Medulla oblongata (tissue), 1 donor: ENCODE measurements around the gene LYST.
A peak's percentile ranks its signal among the peaks of the same experiment; 100 is the strongest.
"Not testable (repeated sequence)": the region's sequence is repeated elsewhere in the genome, so short reads cannot be mapped to it uniquely, and the experiment has no call there.

Source experiments
- DNase-seq: peaks from one replicate; pipeline ENCODE4 v3.0.0-alpha.2; 2015; ENCODE audit errors: extremely low spot score

The LYST gene

DNA sequence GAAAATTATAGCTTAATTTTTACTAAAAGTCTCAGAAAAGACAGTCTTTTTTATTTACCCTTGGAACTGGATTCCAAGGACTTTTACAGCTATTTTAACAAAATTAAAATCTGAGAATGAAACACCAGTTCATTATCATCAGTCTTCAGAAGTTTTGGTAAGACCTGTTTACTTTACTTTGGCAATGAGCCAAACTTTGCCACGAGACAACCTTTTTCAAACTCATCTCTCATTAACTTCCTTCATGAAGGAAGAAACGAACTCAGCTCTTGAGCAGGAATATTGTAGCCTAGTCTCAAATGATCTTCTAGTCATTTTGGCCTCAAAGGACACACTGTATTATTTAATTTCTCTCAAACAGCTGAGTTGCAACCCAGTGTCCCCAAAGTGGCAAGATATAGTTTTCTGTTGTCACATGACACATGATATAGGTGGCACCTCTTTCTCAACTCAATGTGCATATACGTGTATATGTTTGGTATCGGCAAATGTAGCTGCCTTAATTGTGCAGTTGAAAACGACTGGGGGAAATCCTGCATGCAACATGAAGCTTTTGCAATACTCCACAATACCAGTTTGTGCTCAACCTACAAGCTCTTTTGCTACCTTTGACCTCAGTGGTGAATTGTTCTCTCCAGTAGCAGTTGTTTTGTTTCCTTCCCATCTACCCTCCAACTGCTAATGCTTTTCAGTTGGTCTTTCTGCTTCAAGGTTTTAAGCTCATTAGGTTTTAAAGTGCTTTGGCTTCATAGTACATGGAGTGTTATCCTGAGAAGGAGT is 208.8 kb downstream of the LYST start:
- DNase-seq, result no peak

DNA sequence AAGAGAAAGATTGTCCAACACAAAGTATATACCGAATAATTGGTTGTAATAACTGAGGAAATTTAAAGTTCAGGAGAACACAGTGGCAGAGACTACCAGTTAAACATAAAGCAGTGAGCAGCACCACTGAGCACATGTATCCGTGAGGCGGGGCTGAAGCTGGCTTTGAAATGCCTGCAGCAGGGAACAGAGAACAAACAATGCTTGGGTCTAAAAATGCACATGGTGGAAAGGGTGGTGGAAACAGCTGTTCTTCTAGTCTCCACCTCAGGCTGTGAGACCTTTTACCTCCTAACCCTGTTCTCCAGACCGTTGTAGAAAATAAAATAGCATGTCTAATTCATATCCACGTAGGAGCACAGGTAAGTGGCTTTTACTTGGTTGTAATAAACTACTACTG is 209.4 kb downstream of the LYST start:
- DNase-seq, result no peak

DNA sequence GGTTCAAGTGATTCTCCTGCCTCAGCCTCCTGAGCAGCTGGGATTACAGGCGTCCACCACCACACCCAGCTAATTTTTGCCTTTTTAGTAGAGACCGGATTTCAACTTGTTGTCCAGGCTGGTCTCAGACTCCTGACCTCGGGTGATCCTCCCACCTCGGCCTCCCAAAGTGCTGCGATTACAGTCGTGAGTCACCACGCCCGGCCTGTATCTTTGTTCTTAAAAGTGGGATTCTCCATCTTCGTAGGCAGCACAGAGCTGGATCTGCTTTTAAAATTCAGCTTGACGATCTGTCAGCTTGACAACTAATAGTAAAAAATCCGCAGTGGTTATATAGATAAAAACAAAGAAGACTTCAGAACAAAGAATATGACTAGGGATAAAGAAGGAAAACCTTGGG is 214.3 kb downstream of the LYST start:
- no peak for DNase-seq

- DNase-seq, result no peak
Measured at GRCh38 chr1:235651170-235651806, 215.4 kb downstream of the LYST start.

DNA sequence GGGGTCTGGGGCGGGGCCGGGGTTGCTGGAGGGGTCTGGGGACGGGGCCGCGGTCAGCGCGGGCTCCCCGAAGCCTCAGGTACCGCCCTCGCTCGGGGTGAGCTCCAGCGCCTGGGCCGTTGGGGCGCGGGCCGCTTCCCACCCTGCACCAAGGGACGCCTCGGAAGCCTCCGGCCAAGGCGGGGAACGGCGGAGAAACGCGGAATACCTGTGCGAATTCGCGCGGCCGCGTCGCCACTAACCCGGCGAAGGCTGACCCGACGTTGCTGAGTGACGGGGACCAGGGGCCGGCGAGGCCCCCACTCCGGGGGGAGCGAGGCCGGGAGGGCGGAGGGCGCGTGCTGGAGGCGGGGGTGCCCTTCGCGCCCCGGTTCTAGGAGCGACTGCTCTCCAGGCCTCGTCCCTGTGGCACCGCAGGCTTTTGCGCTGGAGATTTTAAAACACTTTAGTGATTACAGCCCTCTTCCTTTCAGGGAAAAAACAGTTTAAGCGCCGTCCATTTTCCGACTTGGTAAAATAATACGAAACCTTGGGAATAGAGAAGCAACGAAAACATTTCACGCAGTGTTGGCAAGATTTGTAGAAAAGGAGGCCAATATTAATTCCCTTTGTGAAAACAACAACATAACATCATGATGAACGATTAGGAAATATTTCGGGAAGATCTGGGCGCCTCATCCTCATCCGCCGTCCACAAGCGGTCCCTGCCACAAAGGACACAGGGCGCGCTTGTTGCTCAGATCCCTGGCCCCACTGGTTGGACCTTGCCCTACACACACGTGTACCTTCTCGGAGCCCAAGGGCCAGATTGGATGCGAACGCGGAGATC is 216.2 kb downstream of the LYST start:
- DNase-seq, result no peak

DNA sequence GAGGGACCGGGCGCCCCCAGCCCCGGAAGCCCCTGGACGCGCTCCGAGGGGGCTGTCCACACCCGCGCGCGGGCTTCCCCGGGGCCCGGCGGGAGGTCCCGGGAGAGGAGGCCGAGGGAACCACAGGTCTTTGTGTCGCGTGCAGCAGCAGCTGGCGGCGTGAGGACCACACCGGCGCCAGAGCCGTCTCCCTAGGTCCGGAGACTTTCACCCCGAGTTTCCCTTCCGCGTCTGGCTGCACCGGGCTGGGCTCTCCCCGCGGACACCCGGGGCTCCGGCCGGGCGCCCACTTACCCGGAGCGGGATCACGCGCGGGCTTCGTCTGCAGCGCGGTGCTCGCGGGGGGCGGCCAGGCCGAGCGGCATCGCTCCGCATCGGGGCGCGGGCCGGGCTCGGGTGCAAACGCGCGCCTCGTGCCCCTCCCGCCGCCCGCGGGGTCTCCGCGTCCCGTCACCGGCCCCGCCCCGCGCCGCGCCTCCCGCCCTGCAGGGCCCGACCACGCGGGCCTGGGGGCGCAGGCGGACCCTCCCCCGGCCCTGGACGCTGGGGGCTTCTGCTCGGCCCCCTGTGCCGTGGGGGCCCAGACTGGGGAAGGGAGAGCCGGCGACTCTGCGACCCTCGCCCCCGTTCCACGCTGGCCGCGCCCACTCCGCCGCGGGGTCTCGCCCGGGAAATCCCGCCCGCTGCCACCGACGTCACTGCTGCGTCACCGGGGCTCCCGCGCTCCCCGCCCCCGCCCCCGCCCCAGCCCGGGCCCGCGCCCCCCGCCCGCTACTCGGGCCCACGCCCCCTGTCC is 217.1 kb downstream of the LYST start, which contains the start of gene GNG4:
Gene GNG4, minus strand, starts transcription at position 417 of the 796 bp plus-strand sequence. CDS start 65,946 bp downstream, outside the sequence.
- no peak for DNase-seq

GRCh38 chr1:235648954-235649367 is 217.7 kb downstream of the LYST start:
- DNase-seq, result peak; percentile 22

DNA sequence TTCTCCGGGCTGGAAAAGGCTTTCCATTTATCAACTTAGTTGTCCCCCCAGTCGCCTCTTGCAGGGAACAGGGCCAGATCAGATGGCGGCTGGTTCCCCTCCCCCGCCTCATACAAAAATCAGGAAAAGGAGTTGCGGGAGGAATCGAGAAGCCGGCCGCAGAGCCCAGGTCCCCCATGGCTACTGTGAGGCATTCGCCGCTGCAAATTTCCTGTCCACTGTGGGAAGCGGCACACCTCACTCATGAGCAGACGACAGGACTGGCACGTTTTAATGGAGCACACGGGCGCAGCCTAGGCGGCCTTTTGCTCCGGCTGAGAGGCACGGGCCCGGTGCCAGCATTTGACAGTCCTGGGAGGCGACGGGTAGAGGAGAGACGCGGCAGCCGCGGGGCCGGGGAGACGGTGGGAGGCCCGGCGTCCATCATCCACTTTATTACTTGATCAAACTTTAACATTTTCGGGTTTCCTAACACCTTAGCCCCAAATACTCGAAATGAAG is 218.2 kb downstream of the LYST start:
- DNase-seq, result no peak

GRCh38 chr1:235647537-235647936 is 219.2 kb downstream of the LYST start:
- not testable (repeated sequence) for DNase-seq

DNA sequence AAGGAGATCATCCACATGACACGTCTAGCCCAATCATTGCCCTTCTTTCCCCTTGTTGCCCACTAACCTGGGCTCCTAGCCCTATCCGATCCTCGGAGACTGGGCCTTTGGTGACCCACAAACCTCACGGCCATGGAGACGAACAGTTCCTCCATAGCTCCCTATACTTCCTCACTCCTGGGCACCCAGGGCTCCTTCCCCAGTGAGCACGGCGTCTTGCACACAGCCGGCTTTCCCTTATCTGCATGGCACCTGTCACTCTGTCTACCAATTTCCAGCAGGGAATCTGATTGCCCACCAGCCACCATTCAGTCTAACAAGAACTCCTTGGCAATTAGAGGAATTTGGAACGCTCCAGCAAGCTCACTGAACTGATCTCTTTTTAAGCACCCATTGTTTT is 220.2 kb downstream of the LYST start:
- no peak for DNase-seq

- no peak for DNase-seq
Measured at GRCh38 chr1:235644693-235645305, 221.9 kb downstream of the LYST start.

- DNase-seq, result no peak
Measured at GRCh38 chr1:235643837-235644692, 222.6 kb downstream of the LYST start.

DNA sequence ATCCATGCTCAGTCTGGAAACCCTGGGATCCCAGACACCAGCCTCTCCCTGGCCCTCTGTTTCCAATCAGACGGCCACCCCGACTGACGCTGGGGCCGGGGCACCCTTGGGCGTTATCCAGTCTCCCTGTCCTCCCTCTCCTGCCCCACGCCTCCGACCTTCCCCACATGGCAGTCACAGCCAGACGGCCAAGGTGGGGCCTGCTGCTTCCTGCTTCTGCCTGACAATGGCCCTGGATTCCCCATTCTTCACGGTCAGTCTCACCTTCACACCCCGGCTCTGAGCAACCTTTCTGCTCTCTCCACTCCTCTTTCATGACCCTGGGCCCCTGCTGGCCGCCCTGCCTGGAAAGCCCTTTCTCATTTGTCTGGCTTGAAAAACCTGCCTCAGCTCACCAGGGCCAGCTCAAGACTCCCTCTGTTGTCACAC is 223.7 kb downstream of the LYST start:
- DNase-seq, result no peak

- DNase-seq, result no peak
Measured at GRCh38 chr1:235642011-235642942, 224.4 kb downstream of the LYST start.

DNA sequence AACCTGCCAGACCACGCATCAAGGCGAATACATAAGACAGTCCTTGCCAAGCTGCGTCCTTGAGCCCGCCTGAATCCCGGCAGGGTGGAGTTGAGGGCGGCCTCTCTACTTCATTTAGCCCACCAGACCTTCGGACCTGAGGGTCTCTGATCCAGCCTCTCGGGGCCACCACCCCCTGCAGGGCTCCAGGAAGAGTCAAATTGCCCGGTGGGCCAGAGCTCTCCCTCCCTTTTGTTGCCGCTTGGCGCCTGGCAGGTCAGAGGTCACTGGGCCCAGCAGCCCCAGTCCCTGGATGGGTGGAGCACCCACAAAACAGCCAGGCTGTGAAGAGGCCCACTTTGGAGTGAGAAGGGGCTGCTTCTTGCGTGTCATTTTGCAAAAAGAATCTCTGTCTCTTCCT is 226.1 kb downstream of the LYST start:
- no peak for DNase-seq

DNA sequence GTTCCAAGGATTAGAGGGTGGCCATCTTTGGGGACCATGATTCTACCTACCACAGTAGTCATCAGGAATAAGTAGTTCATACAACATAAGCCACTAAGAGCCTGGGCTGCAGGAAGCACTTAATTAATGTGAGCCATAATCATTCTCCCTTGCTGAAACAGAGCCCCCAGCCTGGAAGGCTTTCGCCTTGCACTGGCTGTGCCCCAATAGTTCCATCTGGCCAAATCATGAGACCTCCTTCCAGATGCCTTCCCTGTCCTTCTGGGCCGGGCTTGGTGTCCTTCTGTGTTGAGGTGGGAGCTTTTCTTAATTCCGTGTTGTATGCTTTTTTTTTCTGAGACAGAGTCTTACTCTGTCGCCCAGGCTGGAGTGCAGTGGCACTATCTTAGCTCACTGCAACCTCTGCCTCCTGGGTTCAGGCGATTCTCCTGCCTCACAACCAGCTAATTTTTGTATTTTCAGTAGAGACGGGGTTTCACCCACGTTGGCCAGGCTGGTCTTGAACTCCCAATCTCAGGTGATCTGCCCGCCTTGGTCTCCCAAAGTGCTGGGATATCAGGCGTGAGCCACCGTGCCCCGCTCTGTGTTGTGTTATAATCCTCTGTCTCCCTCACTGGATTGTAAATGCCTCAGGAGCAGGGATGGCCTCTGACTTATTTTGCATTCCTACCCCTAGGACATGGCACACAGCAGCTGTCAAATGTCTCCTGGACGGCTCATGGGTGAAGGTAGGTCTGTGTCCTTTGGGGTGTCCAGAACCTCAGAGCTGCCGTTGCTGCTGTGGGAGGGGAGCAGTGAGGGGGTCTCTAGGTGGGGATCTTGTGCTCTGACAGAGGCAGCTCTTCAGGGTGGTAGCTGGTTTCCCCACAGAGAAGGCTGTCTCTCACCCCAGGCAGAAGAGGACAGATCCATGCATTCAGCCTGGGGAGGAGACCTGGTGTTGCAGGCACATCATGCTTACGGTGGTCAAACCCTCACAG is 227.2 kb downstream of the LYST start:
- DNase-seq, result no peak

DNA sequence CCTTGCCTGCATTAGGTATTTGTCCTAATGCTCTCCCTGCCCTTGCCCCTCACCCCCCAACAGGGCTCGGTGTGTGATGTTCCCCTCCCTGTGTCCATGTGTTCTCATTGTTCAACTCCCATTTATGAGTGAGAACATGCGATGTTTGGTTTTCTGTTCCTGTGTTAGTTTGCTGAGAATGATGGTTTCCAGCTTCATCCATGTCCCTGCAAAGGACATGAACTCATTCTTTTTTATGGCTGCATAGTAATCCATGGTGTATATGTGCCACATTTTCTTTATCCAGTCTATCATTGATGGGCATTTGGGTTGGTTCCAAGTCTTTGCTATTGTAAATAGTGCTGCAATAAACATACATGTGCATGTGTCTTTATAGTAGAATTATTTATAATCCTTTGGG is 228.1 kb downstream of the LYST start:
- DNase-seq, result not testable (repeated sequence)
